Colonic mucosa (tissue), 4 donors: ENCODE results near the gene OLFM1. TPM values are rescaled to one million over a fixed set of nuclear protein-coding genes. Genes with fewer than 3 reads are reported as not detected.
"Not testable (repeated sequence)": the region's sequence is repeated elsewhere in the genome, so short reads cannot be mapped to it uniquely, and the experiment has no call there.

ENCODE experiments used
- DNase-seq: peaks from one replicate; pipeline ENCODE4 v3.0.0-alpha.2; 2020
- H3K27ac ChIP-seq: fragments of 200-600 bp; one replicate; pipeline ENCODE4 v1.8.0; 2021
- H3K27me3 ChIP-seq: fragments of 200-600 bp; one replicate; pipeline ENCODE4 v1.8.0; 2021
- H3K36me3 ChIP-seq: fragments of 200-600 bp; one replicate; pipeline ENCODE4 v1.8.0; 2021
- H3K4me1 ChIP-seq: fragments of 200-600 bp; one replicate; pipeline ENCODE4 v1.8.0; 2021; ENCODE audit warnings: mild to moderate bottlenecking
- H3K4me3 ChIP-seq: fragments of 200-600 bp; one replicate; pipeline ENCODE4 v1.8.0; 2021
- H3K9ac ChIP-seq, 2 donors: one replicate each; pipeline ENCODE4 v1.7.0; 2013; ENCODE audit warnings: control low read depth in 2 of 2, low read depth in 2 of 2, low read length in 2 of 2
- H3K9me3 ChIP-seq: fragments of 200-600 bp; one replicate; pipeline ENCODE4 v1.8.0; 2021
- CTCF ChIP-seq: fragments of 200-600 bp; IDR thresholded peaks from one replicate; pipeline ENCODE4 v1.8.0; 2022; ENCODE audit warnings: antibody characterized with exemption, mild to moderate bottlenecking
- intact Hi-C: fragments of 100-400 bp; cut with DNase I; formaldehyde crosslinking; loops from one replicate; pipeline ENCODE4 v1.14.1; 2022
- total RNA-seq, 2 donors: library from RNA; stranded (reverse); fragmentation: NEBNext Ultra II Directional in 1 of 2; extraction: Animal tissue kit (Norgen Biotek cat#: 25700) in 1 of 2; gene quantifications; one replicate each; pipeline ENCODE4 v1.2.1, GENCODE V29; 2021
- donor health status: healthy.
- donor health status: DM: no; HTN: no; CAD: no.
- donor health status: DM: no; HTN: no; CAD: no.

OLFM1 gene
- total RNA-seq, 2 donors from 2014 or later: 3.8 to 8.9 TPM

DNA sequence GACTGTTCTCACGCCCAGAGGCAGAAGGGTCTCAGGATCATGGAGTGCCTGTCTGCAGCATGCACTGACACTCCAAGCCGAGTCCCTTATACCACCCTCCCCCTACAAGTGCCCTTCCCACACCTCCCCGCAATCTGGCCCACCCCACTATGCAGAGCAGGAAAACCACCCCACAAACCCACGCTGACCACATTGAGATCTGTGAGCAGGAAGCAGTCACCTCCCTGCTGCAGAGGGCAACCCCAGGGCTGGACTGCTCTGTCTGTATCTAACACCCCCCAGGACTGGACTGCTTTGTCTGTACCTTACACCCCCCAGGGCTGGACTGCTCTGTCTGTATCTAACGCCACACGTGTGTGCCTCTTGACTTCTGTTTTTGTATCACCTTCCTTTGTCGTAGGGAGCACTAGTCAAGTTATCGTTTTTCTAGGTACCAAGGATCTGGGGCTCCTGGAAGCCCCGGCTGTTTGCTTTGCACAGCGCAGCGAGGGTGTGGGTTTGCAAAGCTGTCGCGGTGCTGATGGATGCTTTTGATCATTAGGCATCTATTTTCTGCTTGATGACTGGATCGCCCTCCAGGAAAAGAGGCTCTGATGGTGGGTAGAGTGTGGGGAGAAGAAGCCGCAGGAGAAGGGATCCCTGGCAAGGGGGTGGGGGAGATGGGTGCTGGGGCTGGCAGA, 21.5 kb downstream of the OLFM1 start:
- H3K36me3 ChIP-seq: no peaks in the 10 kb centered on the region
- H3K27me3 ChIP-seq: no peaks in the 10 kb centered on the region
- no peak overlapping the region for H3K4me3 ChIP-seq
- H3K4me1 ChIP-seq: no peaks in the 10 kb centered on the region
- H3K27ac ChIP-seq: no peak overlapping the region
- H3K9me3 ChIP-seq: no peaks in the 10 kb centered on the region
- DNase-seq: no peak
- no peak for TF ChIP-seq CTCF
- no peak overlapping the region for H3K9ac ChIP-seq
- intact Hi-C loops: no loop called here

DNA sequence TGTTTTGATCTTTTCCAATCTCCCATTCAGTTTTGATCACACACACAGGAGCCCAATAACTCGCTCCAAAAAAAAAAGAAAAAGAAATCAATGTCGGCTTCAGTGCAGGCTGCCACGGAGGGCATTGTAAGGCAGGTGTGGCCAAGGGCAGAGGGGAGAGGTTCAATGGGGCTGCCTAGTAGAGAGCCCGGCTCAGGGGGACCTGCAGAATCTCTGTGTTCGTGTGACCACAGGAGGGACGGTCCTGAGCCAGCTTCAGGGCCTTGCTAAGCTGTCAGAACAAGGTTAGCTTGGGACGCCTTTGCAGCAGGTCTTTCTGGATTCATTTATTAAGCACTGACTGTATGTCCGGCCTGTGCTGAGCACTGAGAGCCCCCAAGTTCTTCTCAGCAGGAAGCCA, 22.2 kb downstream of the OLFM1 start:
- DNase-seq: no peak
- Histone ChIP-seq H3K36me3 (no peaks in the 10 kb centered on the region), H3K27me3 (no peaks in the 10 kb centered on the region), H3K4me3 (no peak overlapping the region), H3K27ac (no peak overlapping the region), H3K9me3 (no peaks in the 10 kb centered on the region), H3K4me1 (no peaks in the 10 kb centered on the region), H3K9ac (no peak overlapping the region)
- no peak for TF ChIP-seq CTCF
- intact Hi-C loops: no loop called here

DNA sequence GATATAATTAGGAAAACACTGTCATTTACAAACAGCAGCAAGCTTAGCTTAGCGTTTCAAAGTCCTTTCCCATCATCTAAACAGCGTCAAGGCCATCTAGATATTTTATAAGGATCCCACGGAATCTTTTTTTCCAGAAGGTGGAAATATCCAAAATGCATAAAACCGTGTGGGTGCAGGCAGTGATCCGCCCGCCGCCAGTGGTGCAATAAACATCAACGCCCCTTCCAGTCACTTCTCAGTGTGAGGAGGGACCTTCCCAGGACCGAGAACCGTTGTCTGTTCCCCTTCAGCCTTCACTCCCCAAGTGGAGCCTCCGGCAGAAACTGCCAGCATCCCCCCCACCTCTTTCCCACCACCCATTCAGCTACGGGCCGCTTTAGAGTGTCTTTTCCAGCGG, 22.9 kb downstream of the OLFM1 start:
- no peaks in the 10 kb centered on the region for H3K4me1 ChIP-seq
- H3K9ac ChIP-seq: no peak overlapping the region
- no peak for DNase-seq
- H3K36me3 ChIP-seq: no peaks in the 10 kb centered on the region
- intact Hi-C loops: no loop called here
- no peak overlapping the region for H3K4me3 ChIP-seq
- no peak for TF ChIP-seq CTCF
- no peaks in the 10 kb centered on the region for H3K9me3 ChIP-seq
- H3K27me3 ChIP-seq: no peaks in the 10 kb centered on the region
- no peak overlapping the region for H3K27ac ChIP-seq

GRCh38 chr9:135111600-135111999, 24.1 kb downstream of the OLFM1 start:
- H3K27me3 ChIP-seq, DNase-seq, intact Hi-C loops, H3K36me3 ChIP-seq, H3K4me3 ChIP-seq, H3K4me1 ChIP-seq, H3K9ac ChIP-seq, H3K27ac ChIP-seq, H3K9me3 ChIP-seq: not testable (repeated sequence)

DNA sequence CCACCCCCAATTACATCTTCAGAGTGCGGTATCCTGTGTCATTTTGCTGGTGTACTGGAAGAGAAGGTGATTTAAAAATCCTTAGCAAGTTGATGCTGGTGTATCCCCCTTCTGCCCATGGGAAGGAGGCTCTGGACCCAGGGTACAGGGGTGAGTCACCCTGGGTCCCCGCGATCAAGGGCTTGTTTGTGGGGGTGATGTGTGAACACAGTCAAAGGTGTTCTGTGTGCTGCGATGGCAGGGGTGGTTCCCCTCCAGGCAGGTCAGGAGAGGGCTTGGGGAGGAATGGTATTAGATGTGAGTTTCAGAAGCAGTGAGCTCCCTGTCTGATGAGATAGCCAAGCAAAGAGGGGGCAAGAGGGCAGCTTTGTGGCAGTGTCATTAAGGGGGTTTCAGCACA, 28.9 kb downstream of the OLFM1 start:
- intact Hi-C loops: no loop called here
- Histone ChIP-seq H3K4me3 (no peak overlapping the region), H3K27ac (no peak overlapping the region), H3K4me1 (no peaks in the 10 kb centered on the region), H3K9me3 (no peaks in the 10 kb centered on the region), H3K36me3 (no peaks in the 10 kb centered on the region), H3K27me3 (no peaks in the 10 kb centered on the region), H3K9ac (no peak overlapping the region)
- DNase-seq: no peak
- no peak for TF ChIP-seq CTCF

- H3K9ac ChIP-seq: no peak overlapping the region
- H3K36me3 ChIP-seq: no peaks in the 10 kb centered on the region
- no peak overlapping the region for H3K27ac ChIP-seq
- no peak overlapping the region for H3K4me3 ChIP-seq
- H3K9me3 ChIP-seq: no peaks in the 10 kb centered on the region
- DNase-seq: no peak
- H3K4me1 ChIP-seq: no peaks in the 10 kb centered on the region
- intact Hi-C loops: no loop called here
- no peak for TF ChIP-seq CTCF
- H3K27me3 ChIP-seq: no peaks in the 10 kb centered on the region
These were observed 29.4 kb downstream of the OLFM1 start for GRCh38 chr9:135116881-135117280.
